ENCODE results near the gene MRTFB. TPM values are rescaled to one million over a fixed set of nuclear protein-coding genes. Genes with fewer than 3 reads are reported as not detected.

The MRTFB gene
- total RNA-seq, 1 experiment from 2014 or later, result 29.5 TPM

DNA sequence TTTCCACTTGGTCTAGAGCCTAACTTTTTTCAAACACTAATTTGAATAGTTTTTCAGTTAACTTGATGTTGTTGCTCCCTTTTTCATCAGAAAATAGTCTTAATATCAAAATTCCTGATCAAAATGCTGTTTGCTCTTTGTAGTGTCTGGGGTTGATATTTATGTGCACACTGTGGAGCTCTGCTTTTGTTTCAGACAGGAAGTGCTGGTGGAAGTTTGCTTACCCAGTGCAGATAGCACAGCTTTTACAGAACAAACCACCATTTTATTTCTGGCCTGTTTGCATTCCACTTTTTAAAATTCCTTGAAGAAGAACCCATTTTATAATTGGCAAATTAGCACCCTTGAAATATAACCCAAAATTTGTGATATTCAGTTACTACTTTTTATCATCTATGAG is 125.4 kb downstream of the MRTFB start:
- Mint-ChIP-seq H3K27ac (ENCODE audit: unreplicated experiment) (no peak overlapping the region), H3K4me3 (ENCODE audit: unreplicated experiment) (no peak overlapping the region), H3K4me1 (ENCODE audit: low read depth, unreplicated experiment) (peaks cover 26% of the 10 kb centered on the region), H3K27me3 (ENCODE audit: insufficient read depth, unreplicated experiment) (no peaks in the 10 kb centered on the region), H3K9me3 (ENCODE audit: unreplicated experiment) (no peaks in the 10 kb centered on the region), H3K36me3 (ENCODE audit: insufficient read depth, unreplicated experiment) (no peaks in the 10 kb centered on the region)
- Histone ChIP-seq H3K4me3 (ENCODE audit: low read depth, low read length) (no peak overlapping the region), H3K9me3 (no peaks in the 10 kb centered on the region), H3K27me3 (replicated peaks; ENCODE audit: control insufficient read depth, insufficient read depth, low read length) (no peaks in the 10 kb centered on the region), H3K36me3 (ENCODE audit: control insufficient read depth, insufficient read depth, low read length) (no peaks in the 10 kb centered on the region), H3K4me1 (peaks cover 6% of the 10 kb centered on the region; the same call in 1 of the 2 replicates)
- no TSS peak for BruUV-seq (replicated peaks)
- intact Hi-C loops (cut with micrococcal nuclease; ENCODE audit: unreplicated experiment), result no loop called here
- ChIA-PET CTCF (no interaction called here), POLR2A (no interaction called here)
- TF ChIP-seq, protein P1, sequence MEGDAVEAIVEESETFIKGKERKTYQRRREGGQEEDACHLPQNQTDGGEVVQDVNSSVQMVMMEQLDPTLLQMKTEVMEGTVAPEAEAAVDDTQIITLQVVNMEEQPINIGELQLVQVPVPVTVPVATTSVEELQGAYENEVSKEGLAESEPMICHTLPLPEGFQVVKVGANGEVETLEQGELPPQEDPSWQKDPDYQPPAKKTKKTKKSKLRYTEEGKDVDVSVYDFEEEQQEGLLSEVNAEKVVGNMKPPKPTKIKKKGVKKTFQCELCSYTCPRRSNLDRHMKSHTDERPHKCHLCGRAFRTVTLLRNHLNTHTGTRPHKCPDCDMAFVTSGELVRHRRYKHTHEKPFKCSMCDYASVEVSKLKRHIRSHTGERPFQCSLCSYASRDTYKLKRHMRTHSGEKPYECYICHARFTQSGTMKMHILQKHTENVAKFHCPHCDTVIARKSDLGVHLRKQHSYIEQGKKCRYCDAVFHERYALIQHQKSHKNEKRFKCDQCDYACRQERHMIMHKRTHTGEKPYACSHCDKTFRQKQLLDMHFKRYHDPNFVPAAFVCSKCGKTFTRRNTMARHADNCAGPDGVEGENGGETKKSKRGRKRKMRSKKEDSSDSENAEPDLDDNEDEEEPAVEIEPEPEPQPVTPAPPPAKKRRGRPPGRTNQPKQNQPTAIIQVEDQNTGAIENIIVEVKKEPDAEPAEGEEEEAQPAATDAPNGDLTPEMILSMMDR (IDR thresholded peaks at IDR 0.05; ENCODE audit: insufficient read depth in 1 of 2, low read depth in 1 of 2, low read length in 1 of 2, severe bottlenecking in 1 of 2, unreplicated experiment in 1 of 2), result no peak
- no peak for DNase-seq

DNA sequence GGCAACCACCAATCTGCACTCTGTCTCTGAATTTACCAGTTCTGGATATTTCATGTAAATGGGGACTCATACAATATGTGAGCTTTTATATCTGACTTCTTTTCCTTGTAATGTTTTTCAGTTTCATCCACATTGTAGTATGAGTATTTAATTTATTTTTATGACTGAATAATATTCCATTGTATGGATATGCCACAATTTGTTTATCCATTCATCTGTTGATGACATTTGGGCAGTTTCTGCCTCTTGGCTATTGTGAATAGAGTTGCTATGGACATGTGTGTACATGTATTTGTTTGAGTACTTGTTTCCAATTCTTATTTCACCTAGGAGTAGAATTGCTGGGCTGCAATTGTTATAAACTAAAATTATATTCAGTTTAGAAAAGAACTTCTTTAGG is 126.9 kb downstream of the MRTFB start:
- no peak overlapping the region for H3K27ac Mint-ChIP-seq (ENCODE audit: unreplicated experiment)
- H3K27me3 Mint-ChIP-seq (ENCODE audit: insufficient read depth, unreplicated experiment), result no peaks in the 10 kb centered on the region
- DNase-seq, result no peak
- BruUV-seq (replicated peaks), result no TSS peak
- ChIA-PET CTCF (no interaction called here), POLR2A (no interaction called here)
- H3K36me3 Mint-ChIP-seq (ENCODE audit: insufficient read depth, unreplicated experiment), result no peaks in the 10 kb centered on the region
- H3K4me1 Mint-ChIP-seq (ENCODE audit: low read depth, unreplicated experiment), result peaks cover 29% of the 10 kb centered on the region
- H3K9me3 ChIP-seq, result no peaks in the 10 kb centered on the region
- H3K4me1 ChIP-seq, result peaks cover 15% of the 10 kb centered on the region
- no peaks in the 10 kb centered on the region for H3K9me3 Mint-ChIP-seq (ENCODE audit: unreplicated experiment)
- H3K4me3 Mint-ChIP-seq (ENCODE audit: unreplicated experiment), result no peak overlapping the region
- no peak overlapping the region for H3K4me3 ChIP-seq (ENCODE audit: low read depth, low read length)
- no peaks in the 10 kb centered on the region for H3K27me3 ChIP-seq (replicated peaks; ENCODE audit: control insufficient read depth, insufficient read depth, low read length)
- TF ChIP-seq, protein P1 (IDR thresholded peaks at IDR 0.05; ENCODE audit: insufficient read depth in 1 of 2, low read depth in 1 of 2, low read length in 1 of 2, severe bottlenecking in 1 of 2, unreplicated experiment in 1 of 2), result no peak
- intact Hi-C loops (cut with micrococcal nuclease; ENCODE audit: unreplicated experiment), result no loop called here
- H3K36me3 ChIP-seq (ENCODE audit: control insufficient read depth, insufficient read depth, low read length), result no peaks in the 10 kb centered on the region

DNA sequence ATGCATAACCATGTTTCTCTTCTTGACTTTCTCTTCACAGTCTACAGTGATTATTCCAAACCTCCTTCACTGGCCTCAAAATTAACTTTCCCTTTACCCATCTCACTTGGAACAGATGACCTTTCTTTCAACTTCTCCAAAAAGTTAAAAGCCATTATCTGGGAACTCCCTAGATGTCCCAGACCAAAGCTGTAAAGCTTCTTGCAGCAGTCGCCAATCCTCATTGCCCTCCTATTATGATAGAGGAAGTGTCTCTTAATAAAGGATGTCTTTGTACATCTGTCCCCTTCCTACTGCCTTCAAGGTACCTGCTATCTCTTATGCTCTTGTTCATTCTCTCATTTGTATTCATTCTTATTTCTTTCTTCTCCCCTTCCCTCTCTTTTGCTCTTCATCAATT is 127.5 kb downstream of the MRTFB start:
- no peaks in the 10 kb centered on the region for H3K27me3 ChIP-seq (replicated peaks; ENCODE audit: control insufficient read depth, insufficient read depth, low read length)
- H3K9me3 ChIP-seq, result no peaks in the 10 kb centered on the region
- H3K4me3 ChIP-seq (ENCODE audit: low read depth, low read length), result no peak overlapping the region
- Mint-ChIP-seq H3K27ac (ENCODE audit: unreplicated experiment) (no peak overlapping the region), H3K36me3 (ENCODE audit: insufficient read depth, unreplicated experiment) (no peaks in the 10 kb centered on the region), H3K4me1 (ENCODE audit: low read depth, unreplicated experiment) (peaks cover 26% of the 10 kb centered on the region), H3K27me3 (ENCODE audit: insufficient read depth, unreplicated experiment) (no peaks in the 10 kb centered on the region), H3K4me3 (ENCODE audit: unreplicated experiment) (no peak overlapping the region), H3K9me3 (ENCODE audit: unreplicated experiment) (no peaks in the 10 kb centered on the region)
- no peaks in the 10 kb centered on the region for H3K36me3 ChIP-seq (ENCODE audit: control insufficient read depth, insufficient read depth, low read length)
- no peak for DNase-seq
- POLR2A ChIA-PET, result no interaction called here
- CTCF ChIA-PET, result no interaction called here
- TF ChIP-seq, protein P1 (IDR thresholded peaks at IDR 0.05; ENCODE audit: insufficient read depth in 1 of 2, low read depth in 1 of 2, low read length in 1 of 2, severe bottlenecking in 1 of 2, unreplicated experiment in 1 of 2), result no peak
- peaks cover 15% of the 10 kb centered on the region for H3K4me1 ChIP-seq
- BruUV-seq (replicated peaks), result no TSS peak
- intact Hi-C loops (cut with micrococcal nuclease; ENCODE audit: unreplicated experiment), result no loop called here
